ENCODE results near the gene NAA30.

- no peak for TF ChIP-seq CTCF (IDR thresholded peaks at IDR 0.05; ENCODE audit: insufficient read depth, low read depth, low read length)
- no peak for TF ChIP-seq EZH2 (IDR thresholded peaks at IDR 0.05; ENCODE audit: insufficient read depth, low read length)
Observed at GRCh38 chr14:57435923-57436322, 45.5 kb downstream of the NAA30 start.

Measured in astrocyte (in vitro differentiated cells and primary cell).